Erythroblast (primary cell): ENCODE measurements around the gene GRWD1.

Experiments used
- GATA1 ChIP-seq: IDR thresholded peaks from 2 replicates; pipeline ENCODE4 v1.6.1; 2011; ENCODE audit warnings: low read depth, mild to moderate bottlenecking, control low read depth, low read length, moderate library complexity
- POLR2A ChIP-seq: IDR thresholded peaks from 2 replicates; pipeline ENCODE4 v1.6.1; 2011; ENCODE audit warnings: mild to moderate bottlenecking, low read length

DNA sequence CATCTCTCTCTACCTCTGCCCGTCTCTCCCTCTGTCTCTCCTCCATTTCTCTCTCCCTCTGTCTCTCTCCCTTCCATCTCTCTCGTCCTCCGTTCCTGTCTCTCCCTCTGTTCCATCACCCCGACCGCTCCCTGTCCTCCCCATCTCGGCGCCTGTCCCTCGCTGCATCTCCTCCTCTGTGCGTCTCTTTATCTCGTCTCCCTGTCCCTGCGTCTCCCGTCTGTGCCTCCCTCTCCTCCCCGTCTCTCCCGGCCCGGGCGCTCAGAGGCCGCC, 47.7 kb upstream of the GRWD1 start:
- TF ChIP-seq POLR2A (no peak), GATA1 (no peak)
